PC-3 (cell line): Measurements from ENCODE around the gene IDNK. TPM values are rescaled to one million over a fixed set of nuclear protein-coding genes. Genes with fewer than 3 reads are reported as not detected.
"Not testable (repeated sequence)": the region's sequence is repeated elsewhere in the genome, so short reads cannot be mapped to it uniquely, and the experiment has no call there.

Experiments used
- ATAC-seq: fragments of 200-7000 bp; cut with Tn5 transposase; 2 replicates; pipeline ENCODE4 v1.9.1; 2020; ENCODE audit warnings: mild to moderate bottlenecking, moderate library complexity
- BruUV-seq: library from RNA; stranded (reverse); fragments of 400-500 nt; replicated peaks from 2 replicates; lab custom pipeline; 2021; lab: Mats Ljungman, UMichigan
- CTCF ChIA-PET: fragments of 300-600 bp; sonication (Branson Sonifier 250); formaldehyde crosslinking; loops from one replicate; lab custom pipeline; 2022; ENCODE audit warnings: antibody characterized with exemption; lab: Charles Lee
- POLR2A ChIA-PET: fragments of 300-600 bp; sonication (Branson Sonifier 250); formaldehyde crosslinking; loops from one replicate; lab custom pipeline; 2022; ENCODE audit warnings: antibody characterized with exemption; ENCODE audit not compliant: unreplicated experiment; lab: Charles Lee
- DNase-seq: peaks from one replicate; pipeline ENCODE4 v3.0.0-alpha.2; 2015
- H2AFZ ChIP-seq: fragments of 300-600 bp; sonication (generic); 2 replicates; pipeline ENCODE4 v1.6.0; 2016; ENCODE audit warnings: antibody characterized with exemption, low read length
- H3F3A ChIP-seq: fragments of 300-600 bp; sonication (generic); one replicate; pipeline ENCODE4 v1.6.0; 2017; ENCODE audit warnings: antibody characterized with exemption, low read length, control low read depth, mild to moderate bottlenecking; ENCODE audit not compliant: unreplicated experiment
- H3K27ac ChIP-seq: fragments of 300-600 bp; sonication (generic); 2 replicates; pipeline ENCODE4 v1.5.1; 2016; ENCODE audit warnings: mild to moderate bottlenecking, low read length
- H3K27me3 ChIP-seq: fragments of 300-600 bp; sonication (generic); 2 replicates; pipeline ENCODE4 v1.6.1; 2016; ENCODE audit warnings: low read length, mixed read lengths
- H3K36me3 ChIP-seq: fragments of 300-600 bp; sonication (generic); 2 replicates; pipeline ENCODE4 v1.6.1; 2016; ENCODE audit warnings: low read depth, mixed run types, low read length, mixed read lengths
- H3K4me1 ChIP-seq: fragments of 300-600 bp; sonication (generic); 2 replicates; pipeline ENCODE4 v1.5.1; 2016; ENCODE audit warnings: low read length; ENCODE audit not compliant: insufficient read depth
- H3K4me2 ChIP-seq: fragments of 300-600 bp; sonication (generic); 2 replicates; pipeline ENCODE4 v1.6.0; 2016; ENCODE audit warnings: low read length
- H3K4me3 ChIP-seq: fragments of 300-600 bp; sonication (generic); 2 replicates; pipeline ENCODE4 v1.5.1; 2016; ENCODE audit warnings: mild to moderate bottlenecking, low read length, mixed read lengths
- H3K79me2 ChIP-seq: fragments of 300-600 bp; sonication (generic); 2 replicates; pipeline ENCODE4 v1.6.1; 2017; ENCODE audit warnings: low read length, mixed read lengths
- H3K9ac ChIP-seq: fragments of 300-600 bp; sonication (generic); 2 replicates; pipeline ENCODE4 v1.6.0; 2016; ENCODE audit warnings: mild to moderate bottlenecking, low read length
- H3K9me2 ChIP-seq: fragments of 300-600 bp; sonication (generic); replicated peaks from 2 replicates; pipeline ENCODE4 v1.6.1; 2016; ENCODE audit warnings: mixed run types, low read length, mixed read lengths
- H3K9me3 ChIP-seq: fragments of 300-600 bp; sonication (generic); 2 replicates; pipeline ENCODE4 v1.6.1; 2016; ENCODE audit warnings: low read length, mixed read lengths
- H4K20me1 ChIP-seq: fragments of 300-600 bp; sonication (generic); 2 replicates; pipeline ENCODE4 v1.6.1; 2016; ENCODE audit warnings: low read length, mixed read lengths
- CTCF ChIP-seq: fragments of 300-600 bp; sonication (generic); conservative IDR thresholded peaks from 2 replicates; pipeline ENCODE4 v1.5.1; 2017; ENCODE audit warnings: antibody characterized with exemption, low read depth, mild to moderate bottlenecking, low read length
- EZH2 ChIP-seq: fragments of 300-600 bp; sonication (generic); IDR thresholded peaks from one replicate; pipeline ENCODE4 v1.6.1; 2017; ENCODE audit warnings: antibody characterized with exemption, mild to moderate bottlenecking, low read length; ENCODE audit not compliant: unreplicated experiment
- EZH2phosphoT487 ChIP-seq: fragments of 300-600 bp; sonication (generic); IDR thresholded peaks from 2 replicates; pipeline ENCODE4 v1.6.1; 2018; ENCODE audit warnings: mild to moderate bottlenecking, antibody characterized with exemption, low read length, borderline replicate concordance
- intact Hi-C: fragments of 100-400 bp; cut with micrococcal nuclease; formaldehyde crosslinking; loops from 2 replicates; pipeline ENCODE4 v1.9.0; 2023
- total RNA-seq: library from RNA; depleted of rRNA; stranded (reverse); fragments of >200 nt; gene quantifications from 2 replicates; pipeline ENCODE4 v1.2.3, GENCODE V29; 2014

The IDNK gene
- total RNA-seq, 1 experiment from 2014 or later: 1.4 TPM

DNA sequence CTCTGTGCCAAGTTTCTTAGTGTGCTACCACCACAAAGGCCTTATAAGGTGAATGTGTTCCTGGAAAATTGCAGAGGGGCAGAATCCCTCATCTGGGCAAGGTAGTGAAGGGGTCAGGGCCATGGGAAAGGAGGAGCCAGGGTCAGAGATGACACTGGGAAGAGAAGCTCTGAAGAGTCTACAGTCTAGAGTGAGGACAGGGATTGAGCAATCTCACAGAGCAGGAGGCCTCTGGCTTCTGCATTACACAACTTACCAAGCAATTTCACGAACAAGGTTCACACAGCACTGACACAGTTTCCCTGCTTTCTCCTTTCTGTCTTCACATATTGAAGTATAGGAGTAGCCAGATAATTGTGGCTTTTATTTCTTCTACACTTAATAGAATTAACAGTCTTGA lies 24.5 kb upstream of the IDNK start:
- Histone ChIP-seq H3K27ac (no peak overlapping the region), H3K9me3 (no peaks in the 10 kb centered on the region), H3K4me3 (no peak overlapping the region), H4K20me1 (no peaks in the 10 kb centered on the region), H3K36me3 (no peaks in the 10 kb centered on the region), H3K4me2 (no peak overlapping the region), H3K4me1 (no peaks in the 10 kb centered on the region), H3K79me2 (no peaks in the 10 kb centered on the region), H3F3A (no peaks in the 10 kb centered on the region), H3K9ac (no peak overlapping the region), H3K27me3 (no peaks in the 10 kb centered on the region), H2AFZ (no peak overlapping the region), H3K9me2 (no peaks in the 10 kb centered on the region)
- CTCF ChIA-PET: no interaction called here
- POLR2A ChIA-PET: no interaction called here
- BruUV-seq: no TSS peak
- no peak for ATAC-seq
- intact Hi-C loops: no loop called here
- TF ChIP-seq EZH2phosphoT487 (no peak), EZH2 (no peak), CTCF (no peak)
- DNase-seq: no peak

GRCh38 chr9:83599071-83599470 lies 23.9 kb upstream of the IDNK start:
- Histone ChIP-seq H3F3A (no peaks in the 10 kb centered on the region), H3K27me3 (no peaks in the 10 kb centered on the region), H3K27ac (no peak overlapping the region), H3K9ac (no peak overlapping the region), H3K79me2 (no peaks in the 10 kb centered on the region), H4K20me1 (no peaks in the 10 kb centered on the region), H3K4me1 (no peaks in the 10 kb centered on the region), H3K4me3 (no peak overlapping the region), H2AFZ (no peak overlapping the region), H3K9me2 (no peaks in the 10 kb centered on the region), H3K9me3 (no peaks in the 10 kb centered on the region), H3K36me3 (no peaks in the 10 kb centered on the region), H3K4me2 (no peak overlapping the region)
- POLR2A ChIA-PET: no interaction called here
- CTCF ChIA-PET: no interaction called here
- intact Hi-C loops: no loop called here
- TF ChIP-seq EZH2phosphoT487: no peak
- TF ChIP-seq EZH2: no peak
- TF ChIP-seq CTCF: no peak
- BruUV-seq: no TSS peak
- no peak for DNase-seq
- no peak for ATAC-seq

DNA sequence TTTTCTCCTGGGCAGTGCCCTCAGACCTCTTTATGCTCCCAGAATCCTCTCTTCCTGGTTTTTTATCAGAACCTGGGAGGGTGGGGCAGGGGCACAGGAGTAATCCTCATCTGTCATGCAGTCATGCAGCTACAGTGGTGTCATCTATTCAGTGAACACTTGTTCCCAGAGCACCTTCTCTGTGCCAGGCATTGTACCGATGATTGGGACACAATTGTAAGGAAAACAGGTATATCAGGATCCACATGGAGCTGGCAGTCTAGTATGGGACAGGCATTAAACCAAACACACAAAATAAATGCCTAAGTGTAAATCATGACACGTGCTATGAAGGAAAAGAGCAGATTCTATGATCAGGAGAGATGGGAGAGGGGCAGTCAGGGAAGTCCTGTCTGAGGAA lies 21.5 kb upstream of the IDNK start:
- no peak for ATAC-seq
- intact Hi-C loops: no loop called here
- CTCF ChIA-PET: no interaction called here

DNA sequence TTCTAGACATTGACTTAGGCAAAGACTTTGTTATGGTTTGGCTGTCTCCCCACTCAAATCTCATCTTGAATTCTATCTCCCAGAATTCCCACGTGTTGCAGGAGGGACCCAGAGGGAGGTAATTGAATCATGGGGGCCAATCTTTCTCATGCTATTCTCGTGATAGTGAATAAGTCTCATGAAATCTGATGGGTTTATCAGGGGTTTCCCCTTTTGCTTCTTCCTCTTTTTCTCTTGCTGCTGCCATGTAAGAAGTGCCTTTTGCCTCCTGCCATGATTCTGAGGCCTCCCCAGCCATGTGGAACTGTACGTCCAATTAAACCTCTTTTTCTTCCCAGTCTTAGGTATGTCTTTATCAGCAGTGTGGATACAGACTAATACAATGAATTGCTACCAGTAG lies 15.3 kb upstream of the IDNK start:
- DNase-seq, CTCF ChIA-PET, H3F3A ChIP-seq, POLR2A ChIA-PET, H3K27me3 ChIP-seq, H2AFZ ChIP-seq, H3K36me3 ChIP-seq, H4K20me1 ChIP-seq, BruUV-seq, H3K27ac ChIP-seq, ATAC-seq, intact Hi-C loops, H3K9ac ChIP-seq, H3K79me2 ChIP-seq, H3K9me3 ChIP-seq, H3K4me1 ChIP-seq, H3K9me2 ChIP-seq, H3K4me3 ChIP-seq, H3K4me2 ChIP-seq: not testable (repeated sequence)

More for the DNA sequence above, 21.5 kb upstream of the IDNK start:
- no peak for TF ChIP-seq CTCF
- no peak for TF ChIP-seq EZH2phosphoT487
- TF ChIP-seq EZH2: no peak
- H3K9ac ChIP-seq: no peak overlapping the region
- no peaks in the 10 kb centered on the region for H3K9me3 ChIP-seq
- H3K36me3 ChIP-seq: no peaks in the 10 kb centered on the region
- POLR2A ChIA-PET: no interaction called here
- H2AFZ ChIP-seq: no peak overlapping the region
- no peaks in the 10 kb centered on the region for H3K4me1 ChIP-seq
- BruUV-seq: no TSS peak
- no peaks in the 10 kb centered on the region for H3F3A ChIP-seq
- H3K9me2 ChIP-seq: no peaks in the 10 kb centered on the region
- H3K4me2 ChIP-seq: no peak overlapping the region
- no peak for DNase-seq
- H4K20me1 ChIP-seq: no peaks in the 10 kb centered on the region
- H3K27me3 ChIP-seq: no peaks in the 10 kb centered on the region
- no peak overlapping the region for H3K4me3 ChIP-seq
- no peak overlapping the region for H3K27ac ChIP-seq
- no peaks in the 10 kb centered on the region for H3K79me2 ChIP-seq
